Karpas-422 (cell line): ENCODE data around the gene SKIDA1. TPM values are rescaled to one million over a fixed set of nuclear protein-coding genes. Genes with fewer than 3 reads are reported as not detected.
"Not testable (repeated sequence)": the region's sequence is repeated elsewhere in the genome, so short reads cannot be mapped to it uniquely, and the experiment has no call there.

ENCODE experiments used
- DNase-seq: peaks from one replicate; pipeline ENCODE4 v3.0.0-alpha.2; 2015
- H2AFZ ChIP-seq: fragments of 200-600 bp; sonication (generic); 2 replicates; pipeline ENCODE4 v1.6.1; 2014; ENCODE audit warnings: antibody characterized with exemption, low read length, mixed read lengths
- H3K27ac ChIP-seq: fragments of 200-600 bp; sonication (generic); 2 replicates; pipeline ENCODE4 v1.5.1; 2014; ENCODE audit warnings: mild to moderate bottlenecking, low read length, moderate library complexity
- H3K27me3 ChIP-seq: fragments of 200-600 bp; sonication (generic); 2 replicates; pipeline ENCODE4 v1.6.1; 2014; ENCODE audit warnings: low read length, mixed read lengths
- H3K36me3 ChIP-seq: fragments of 200-600 bp; sonication (generic); 2 replicates; pipeline ENCODE4 v1.6.1; 2014; ENCODE audit warnings: low read length, mixed read lengths; ENCODE audit not compliant: insufficient read depth
- H3K4me1 ChIP-seq: fragments of 200-600 bp; sonication (generic); 2 replicates; pipeline ENCODE4 v1.6.1; 2014; ENCODE audit warnings: mild to moderate bottlenecking, low read length, mixed read lengths
- H3K4me2 ChIP-seq: fragments of 200-600 bp; sonication (generic); 2 replicates; pipeline ENCODE4 v1.6.1; 2014; ENCODE audit warnings: low read length, low read depth, mild to moderate bottlenecking; ENCODE audit not compliant: poor library complexity, severe bottlenecking
- H3K4me3 ChIP-seq: fragments of 200-600 bp; sonication (generic); 2 replicates; pipeline ENCODE4 v1.5.1; 2014; ENCODE audit warnings: mild to moderate bottlenecking, antibody characterized with exemption, low read length, mixed read lengths
- H3K79me2 ChIP-seq: fragments of 200-600 bp; sonication (generic); 2 replicates; pipeline ENCODE4 v1.6.1; 2014; ENCODE audit warnings: mild to moderate bottlenecking, low read length, mixed read lengths
- H3K9ac ChIP-seq: fragments of 200-600 bp; sonication (generic); 2 replicates; pipeline ENCODE4 v1.6.0; 2014; ENCODE audit warnings: low read length
- H3K9me2 ChIP-seq: fragments of 200-600 bp; sonication (generic), shearing (Covaris generic); replicated peaks from 2 replicates; pipeline ENCODE4 v1.6.0; 2014; ENCODE audit warnings: mild to moderate bottlenecking, low read length, moderate library complexity; ENCODE audit not compliant: insufficient read depth
- H3K9me3 ChIP-seq: fragments of 300-700, 200-600 bp; sonication (generic); 2 replicates; pipeline ENCODE4 v1.6.1; 2014; ENCODE audit warnings: low read length, mixed read lengths
- H4K20me1 ChIP-seq: fragments of 200-600 bp; sonication (generic); 2 replicates; pipeline ENCODE4 v1.6.1; 2014; ENCODE audit warnings: mild to moderate bottlenecking, antibody characterized with exemption, low read length, low read depth; ENCODE audit not compliant: insufficient read depth
- total RNA-seq: library from RNA; depleted of rRNA; stranded (reverse); fragments of >200 nt; shearing (Covaris generic); gene quantifications from 2 replicates; pipeline ENCODE4 v1.2.3, GENCODE V29; 2014; ENCODE audit warnings: low replicate concordance

The SKIDA1 gene
- total RNA-seq, 1 experiment from 2014 or later = 0.22 TPM

DNA sequence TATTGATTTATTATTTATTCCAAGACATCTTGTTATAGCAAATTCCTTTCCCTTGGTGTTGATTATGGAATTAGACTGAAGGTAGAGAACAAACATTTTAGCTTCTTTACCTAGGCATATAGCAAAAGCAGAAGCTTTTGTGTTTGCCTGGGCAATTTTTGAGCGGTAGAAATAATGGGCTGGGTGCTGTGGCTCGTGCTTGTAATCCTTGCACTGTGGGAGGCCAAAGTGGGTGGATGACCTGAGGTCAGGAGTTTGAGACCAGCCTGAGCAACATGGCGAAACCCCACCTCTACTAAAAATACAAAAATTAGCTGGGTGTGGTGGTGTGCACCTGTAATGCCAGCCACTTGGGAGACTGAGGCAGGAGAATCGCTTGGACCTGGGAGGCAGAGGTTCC is 15.2 kb upstream of the SKIDA1 start:
- not testable (repeated sequence) for H3K9ac ChIP-seq, H3K9me3 ChIP-seq, H3K4me1 ChIP-seq, DNase-seq, H4K20me1 ChIP-seq, H3K27me3 ChIP-seq, H3K9me2 ChIP-seq, H2AFZ ChIP-seq, H3K27ac ChIP-seq, H3K4me3 ChIP-seq, H3K4me2 ChIP-seq
- peaks cover 67% of the 10 kb centered on the region for H3K79me2 ChIP-seq
- H3K36me3 ChIP-seq = peaks cover 36% of the 10 kb centered on the region

DNA sequence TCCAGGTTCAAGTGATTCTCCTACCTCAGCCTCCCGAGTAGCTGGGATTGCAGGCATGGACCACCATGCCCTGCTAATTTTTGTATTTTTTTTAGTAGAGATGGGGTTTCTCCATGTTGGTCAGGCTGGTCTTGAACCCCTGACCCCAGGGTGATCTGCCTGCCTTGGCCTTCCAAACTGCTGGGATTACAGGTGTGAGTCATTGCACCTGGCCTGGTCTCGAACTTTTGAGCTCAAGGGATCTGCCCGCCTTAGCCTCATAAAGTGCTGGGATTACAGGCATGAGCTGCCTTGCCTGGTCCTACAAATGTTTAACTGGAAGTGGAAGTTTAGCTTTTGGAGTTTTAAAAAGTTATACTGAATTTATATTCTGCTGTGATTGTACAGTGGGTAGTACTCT is 11.4 kb upstream of the SKIDA1 start:
- Histone ChIP-seq H2AFZ (no peak overlapping the region), H3K9ac (no peak overlapping the region), H3K4me2 (no peak overlapping the region), H3K36me3 (peaks cover 19% of the 10 kb centered on the region), H3K27me3 (no peaks in the 10 kb centered on the region), H3K79me2 (peaks cover 54% of the 10 kb centered on the region), H3K9me3 (no peaks in the 10 kb centered on the region), H4K20me1 (no peaks in the 10 kb centered on the region), H3K27ac (no peak overlapping the region), H3K4me1 (peaks cover 22% of the 10 kb centered on the region), H3K4me3 (no peak overlapping the region), H3K9me2 (no peaks in the 10 kb centered on the region)
- DNase-seq = no peak

DNA sequence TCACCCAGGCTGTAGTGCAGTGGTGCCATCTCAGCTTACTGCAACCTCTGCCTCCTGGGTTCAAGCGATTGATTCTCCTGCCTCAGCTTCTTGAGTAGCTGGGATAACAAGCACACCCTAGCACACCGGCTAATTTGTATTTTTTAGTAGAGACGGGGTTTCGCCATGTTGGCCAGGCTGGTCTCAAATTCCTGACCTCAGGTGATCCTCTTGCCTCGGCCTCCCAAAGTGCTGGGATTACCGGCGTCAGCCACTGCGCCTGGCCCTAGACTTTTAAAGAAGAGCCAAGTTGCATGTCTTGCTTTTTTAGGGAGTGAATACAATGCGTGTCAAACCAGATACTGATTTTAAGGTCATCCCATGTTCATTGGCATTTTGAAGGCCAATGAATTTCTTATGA is 10.5 kb upstream of the SKIDA1 start:
- H3K27ac ChIP-seq = not testable (repeated sequence)
- Histone ChIP-seq H3K79me2 (peaks cover 50% of the 10 kb centered on the region), H3K9ac (0 out of 2 replicates have a peak overlapping the region, but pooled peaks have one; percentile 78)

DNA sequence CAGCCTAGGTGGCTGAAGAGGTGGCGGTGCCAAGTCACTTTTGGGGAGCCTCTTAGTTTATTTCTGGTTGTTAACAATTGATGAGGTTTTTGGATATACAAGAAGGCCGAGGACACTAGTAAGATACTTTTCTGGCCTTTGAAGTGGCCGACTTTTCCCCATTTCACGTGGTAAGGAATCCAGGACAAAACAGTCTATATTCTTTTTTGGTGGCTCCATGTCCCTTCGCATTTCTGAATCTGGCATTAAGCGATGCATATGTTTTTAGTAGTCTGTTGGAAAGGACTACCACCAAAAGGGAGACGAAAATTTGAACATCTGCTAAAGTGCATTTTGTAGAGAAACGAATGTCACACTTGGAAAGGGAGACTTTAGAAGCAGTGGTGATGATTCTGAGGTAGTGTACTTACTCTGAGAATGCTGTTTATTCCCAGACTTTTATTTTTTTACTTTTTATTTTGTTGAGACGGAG is 10.0 kb upstream of the SKIDA1 start:
- Histone ChIP-seq H3K9ac (peak overlapping the region; percentile 78), H3K4me3 (peak overlapping the region; percentile 86), H3K9me3 (no peaks in the 10 kb centered on the region), H3K4me1 (peaks cover 22% of the 10 kb centered on the region), H3K36me3 (peaks cover 15% of the 10 kb centered on the region; the same call in 1 of the 2 replicates), H3K79me2 (peaks cover 50% of the 10 kb centered on the region), H3K27ac (peak overlapping the region; percentile 59), H4K20me1 (no peaks in the 10 kb centered on the region), H3K27me3 (no peaks in the 10 kb centered on the region), H3K4me2 (peak overlapping the region; percentile 91), H2AFZ (no peak overlapping the region), H3K9me2 (no peaks in the 10 kb centered on the region)
- no peak for DNase-seq

More for the DNA sequence above, 10.5 kb upstream of the SKIDA1 start:
- peaks cover 22% of the 10 kb centered on the region for H3K4me1 ChIP-seq
- H3K9me3 ChIP-seq, H4K20me1 ChIP-seq, H2AFZ ChIP-seq, H3K27me3 ChIP-seq, DNase-seq, H3K9me2 ChIP-seq: not testable (repeated sequence)
- H3K4me2 ChIP-seq = peak overlapping the region; percentile 91
- peak overlapping the region; percentile 86; the same call in 1 of the 2 replicates for H3K4me3 ChIP-seq
- peaks cover 15% of the 10 kb centered on the region; the same call in 1 of the 2 replicates for H3K36me3 ChIP-seq

- Histone ChIP-seq H2AFZ (no peak overlapping the region), H3K9ac (peak overlapping the region; percentile 89)
- peak; percentile 80 for DNase-seq
Observed at GRCh38 chr10:21534604-21535493, 9.4 kb upstream of the SKIDA1 start.

GRCh38 chr10:21534280-21534586 is 8.8 kb upstream of the SKIDA1 start:
- H4K20me1 ChIP-seq = no peaks in the 10 kb centered on the region
- peak overlapping the region; percentile 89 for H3K9ac ChIP-seq
- no peak overlapping the region for H2AFZ ChIP-seq
- H3K27me3 ChIP-seq = no peaks in the 10 kb centered on the region
- peaks cover 22% of the 10 kb centered on the region for H3K4me1 ChIP-seq
- peak overlapping the region; percentile 71; the same call in 1 of the 2 replicates for H3K4me3 ChIP-seq
- no peaks in the 10 kb centered on the region for H3K9me3 ChIP-seq
- peak overlapping the region; percentile 59 for H3K4me2 ChIP-seq
- H3K79me2 ChIP-seq = peaks cover 43% of the 10 kb centered on the region
- H3K9me2 ChIP-seq = no peaks in the 10 kb centered on the region
- no peak for DNase-seq
- peak overlapping the region; percentile 68 for H3K27ac ChIP-seq
- peaks cover 10% of the 10 kb centered on the region; the same call in 1 of the 2 replicates for H3K36me3 ChIP-seq

More at GRCh38 chr10:21534604-21535493, 9.4 kb upstream of the SKIDA1 start:
- peaks cover 10% of the 10 kb centered on the region; the same call in 1 of the 2 replicates for H3K36me3 ChIP-seq
- H3K4me3 ChIP-seq = peak overlapping the region; percentile 86
- peaks cover 22% of the 10 kb centered on the region for H3K4me1 ChIP-seq
- H3K4me2 ChIP-seq = peak overlapping the region; percentile 91
- no peaks in the 10 kb centered on the region for H3K9me2 ChIP-seq
- no peaks in the 10 kb centered on the region for H3K27me3 ChIP-seq
- H3K27ac ChIP-seq = peak overlapping the region; percentile 68
- no peaks in the 10 kb centered on the region for H4K20me1 ChIP-seq
- peaks cover 45% of the 10 kb centered on the region for H3K79me2 ChIP-seq
- H3K9me3 ChIP-seq = no peaks in the 10 kb centered on the region

GRCh38 chr10:21533467-21534279 is 8.2 kb upstream of the SKIDA1 start, which contains the start of gene MLLT10:
Gene MLLT10 (plus strand): TSS chr10:21534232. CDS start chr10:21534645, 413 bp downstream.
- no peaks in the 10 kb centered on the region for H3K9me2 ChIP-seq
- peak within 1 kb of the TSS; percentile 91 for H3K4me2 ChIP-seq
- DNase-seq = peak; percentile 99
- peak within 1 kb of the TSS; percentile 86 for H3K4me3 ChIP-seq
- H3K36me3 ChIP-seq = peaks cover 6% of the 10 kb centered on the region; the same call in 1 of the 2 replicates
- no peaks in the 10 kb centered on the region for H4K20me1 ChIP-seq
- H3K9ac ChIP-seq = peak within 1 kb of the TSS; percentile 89
- peak within 1 kb of the TSS; percentile 44; the same call in 1 of the 2 replicates for H2AFZ ChIP-seq
- no peaks in the 10 kb centered on the region for H3K27me3 ChIP-seq
- H3K27ac ChIP-seq = peak within 1 kb of the TSS; percentile 68
- H3K79me2 ChIP-seq = peaks cover 38% of the 10 kb centered on the region
- H3K4me1 ChIP-seq = peaks cover 22% of the 10 kb centered on the region
- no peaks in the 10 kb centered on the region for H3K9me3 ChIP-seq
